HG02610 (cell line): Measurements from ENCODE around the gene KCNK6.

Experiments
- ATAC-seq: cut with Tn5 transposase; IDR thresholded peaks from one replicate; pipeline ENCODE4 v1.9.1; 2021; ENCODE audit warnings: mild to moderate bottlenecking, moderate library complexity; ENCODE audit not compliant: unreplicated experiment

KCNK6 gene

GRCh38 chr19:38294090-38294489 lies 25.6 kb upstream of the KCNK6 start:
- no peak for ATAC-seq

DNA sequence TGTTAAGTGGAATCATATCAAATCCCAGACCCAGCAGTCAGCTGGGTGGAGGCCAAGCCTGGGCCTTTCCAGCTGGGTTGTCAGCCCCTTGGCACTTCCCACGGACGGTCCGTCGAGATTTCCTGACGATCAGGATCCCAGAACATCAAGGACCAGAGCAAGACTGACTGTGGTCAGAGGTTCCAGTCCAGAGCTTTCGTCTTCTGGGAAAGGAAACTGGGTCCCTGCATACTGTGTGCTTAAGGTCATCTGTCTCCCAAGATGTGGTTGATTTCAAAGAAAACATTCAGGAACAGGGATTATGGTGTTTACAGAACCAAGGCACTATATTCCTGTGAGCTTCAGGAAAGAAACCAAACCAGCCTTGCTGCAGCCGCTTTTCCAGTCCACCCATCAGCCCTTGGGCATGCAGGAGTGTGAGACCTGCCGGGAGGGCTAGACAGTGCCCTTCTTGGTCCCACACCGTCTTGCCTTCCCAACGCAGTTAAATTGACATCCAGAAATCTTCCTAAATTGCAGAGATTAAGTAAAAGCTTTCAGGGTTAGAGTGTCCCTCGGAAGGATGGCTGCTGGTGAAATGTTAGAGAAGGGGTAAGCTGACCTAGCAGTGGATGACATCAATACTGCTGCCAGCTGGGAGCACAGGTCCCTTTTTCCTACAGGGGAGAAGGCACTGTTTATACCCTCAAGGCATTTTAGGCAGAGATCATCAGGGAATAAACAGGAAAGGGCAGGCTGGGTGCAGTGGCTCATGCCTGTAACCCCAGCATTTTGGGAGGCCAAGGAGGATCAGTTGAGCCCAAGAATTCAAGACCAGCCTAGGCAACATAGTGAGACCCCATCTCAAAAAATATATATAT lies 20.6 kb upstream of the KCNK6 start:
- ATAC-seq = no peak

- no peak for ATAC-seq
Observed at GRCh38 chr19:38303517-38304351, 15.9 kb upstream of the KCNK6 start, which contains the start of gene C19orf33. TSS of gene C19orf33 (plus strand) at chr19:38304251. CDS start at chr19:38304262, 11 bp downstream.

- no peak for ATAC-seq
Observed at GRCh38 chr19:38304352-38304865, 15.2 kb upstream of the KCNK6 start.

GRCh38 chr19:38304866-38305429 lies 14.7 kb upstream of the KCNK6 start:
- ATAC-seq = no peak

DNA sequence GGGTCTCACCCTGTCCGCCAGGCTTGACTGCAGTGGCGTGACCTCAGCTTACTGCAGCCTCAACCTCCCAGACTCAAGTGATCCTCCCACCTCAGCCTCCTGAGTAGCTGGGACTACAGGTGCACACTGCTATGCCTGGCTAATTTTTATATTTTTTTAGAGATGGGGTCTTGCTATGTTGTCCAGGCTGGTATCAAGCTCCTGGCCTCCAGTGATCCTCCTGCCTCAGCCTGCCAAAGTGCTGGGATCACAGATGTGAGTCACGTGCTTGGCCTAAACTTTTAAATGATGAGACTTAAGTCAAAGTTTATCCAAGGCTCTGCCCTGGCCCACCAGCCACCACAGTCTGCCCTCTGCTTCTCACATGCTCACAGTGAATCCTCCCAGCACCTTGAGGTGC lies 13.4 kb upstream of the KCNK6 start:
- no peak for ATAC-seq

- no peak for ATAC-seq
Observed at GRCh38 chr19:38307076-38307475, 12.6 kb upstream of the KCNK6 start.

DNA sequence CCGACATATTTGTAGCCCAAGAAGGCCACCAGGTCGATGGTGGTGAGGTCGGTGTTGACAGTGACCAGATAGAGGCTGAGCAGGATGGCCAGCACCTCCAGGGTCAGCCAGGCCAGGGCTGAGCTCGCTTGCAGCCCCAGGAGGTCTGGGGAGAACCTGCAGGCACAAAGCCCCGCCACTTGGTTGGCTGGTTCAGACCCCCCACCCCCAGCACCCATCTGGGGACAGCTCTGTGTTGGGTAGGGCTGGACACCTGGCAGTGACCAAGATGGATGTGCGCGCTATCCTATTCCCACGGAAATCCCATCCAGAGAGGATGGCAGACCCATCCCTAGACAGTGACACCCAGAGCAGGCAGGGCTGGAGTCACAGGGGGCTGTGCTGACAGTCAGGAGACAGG lies 12.0 kb upstream of the KCNK6 start:
- no peak for ATAC-seq

DNA sequence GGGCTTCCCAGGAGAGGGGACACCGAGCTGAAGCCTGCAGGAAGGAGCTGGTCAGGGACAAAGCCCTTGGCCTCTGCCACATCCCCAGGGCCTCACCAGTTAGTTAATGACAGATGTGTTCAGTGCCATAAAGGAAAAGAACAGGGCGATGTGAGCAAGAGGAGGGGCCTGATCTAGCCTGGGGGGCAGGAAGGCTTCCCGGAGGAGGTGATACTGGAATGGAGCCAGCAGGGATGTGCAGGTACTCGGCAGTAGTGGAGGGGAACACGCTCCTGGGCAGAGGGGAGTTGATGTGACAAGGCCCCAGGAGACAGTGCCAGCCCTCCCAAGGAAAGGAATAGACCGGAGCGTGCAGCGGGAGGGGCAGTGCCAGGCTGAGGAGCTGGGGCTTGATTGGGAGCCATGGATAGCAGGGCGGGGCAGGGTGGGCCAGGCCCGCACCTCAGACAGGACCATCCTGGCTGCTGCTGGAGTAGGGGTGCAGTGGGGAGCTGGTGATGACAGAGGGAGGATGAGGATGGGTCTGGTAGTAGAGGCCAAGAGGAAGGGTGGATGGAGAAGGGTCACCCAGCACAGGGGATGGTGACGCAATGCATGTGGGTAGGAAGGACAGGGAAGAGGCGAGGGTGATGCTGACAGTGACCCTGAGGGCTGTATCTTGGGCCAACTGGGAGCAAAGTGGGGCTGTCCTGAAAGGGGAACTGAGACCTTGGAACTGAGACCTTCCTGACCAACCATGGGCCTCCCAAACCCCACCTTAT lies 11.5 kb upstream of the KCNK6 start:
- no peak for ATAC-seq

GRCh38 chr19:38308926-38309614 lies 10.6 kb upstream of the KCNK6 start:
- ATAC-seq = no peak

- ATAC-seq = no peak
Observed at GRCh38 chr19:38309615-38310278, 9.9 kb upstream of the KCNK6 start.

GRCh38 chr19:38310279-38310670 lies 9.4 kb upstream of the KCNK6 start:
- ATAC-seq = no peak

DNA sequence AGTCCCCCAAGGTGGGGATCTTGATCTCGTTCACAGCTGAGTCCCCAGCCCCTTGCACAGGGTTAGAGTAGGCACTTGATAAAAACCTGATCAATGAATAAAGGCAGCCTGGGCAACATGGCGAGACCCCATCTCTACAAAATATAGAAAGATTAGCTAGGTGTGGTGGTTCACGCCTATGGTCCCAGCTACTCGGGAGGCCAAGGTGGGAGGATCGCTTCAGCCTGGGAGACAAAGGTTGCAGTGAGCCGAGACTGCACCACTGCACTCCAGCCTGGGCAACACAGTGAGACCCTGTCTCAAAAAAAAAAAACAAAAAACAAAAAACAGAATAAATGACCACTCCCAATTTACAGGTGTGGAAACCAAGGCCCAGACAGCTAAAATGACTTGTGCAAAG lies 8.7 kb upstream of the KCNK6 start:
- ATAC-seq = no peak

DNA sequence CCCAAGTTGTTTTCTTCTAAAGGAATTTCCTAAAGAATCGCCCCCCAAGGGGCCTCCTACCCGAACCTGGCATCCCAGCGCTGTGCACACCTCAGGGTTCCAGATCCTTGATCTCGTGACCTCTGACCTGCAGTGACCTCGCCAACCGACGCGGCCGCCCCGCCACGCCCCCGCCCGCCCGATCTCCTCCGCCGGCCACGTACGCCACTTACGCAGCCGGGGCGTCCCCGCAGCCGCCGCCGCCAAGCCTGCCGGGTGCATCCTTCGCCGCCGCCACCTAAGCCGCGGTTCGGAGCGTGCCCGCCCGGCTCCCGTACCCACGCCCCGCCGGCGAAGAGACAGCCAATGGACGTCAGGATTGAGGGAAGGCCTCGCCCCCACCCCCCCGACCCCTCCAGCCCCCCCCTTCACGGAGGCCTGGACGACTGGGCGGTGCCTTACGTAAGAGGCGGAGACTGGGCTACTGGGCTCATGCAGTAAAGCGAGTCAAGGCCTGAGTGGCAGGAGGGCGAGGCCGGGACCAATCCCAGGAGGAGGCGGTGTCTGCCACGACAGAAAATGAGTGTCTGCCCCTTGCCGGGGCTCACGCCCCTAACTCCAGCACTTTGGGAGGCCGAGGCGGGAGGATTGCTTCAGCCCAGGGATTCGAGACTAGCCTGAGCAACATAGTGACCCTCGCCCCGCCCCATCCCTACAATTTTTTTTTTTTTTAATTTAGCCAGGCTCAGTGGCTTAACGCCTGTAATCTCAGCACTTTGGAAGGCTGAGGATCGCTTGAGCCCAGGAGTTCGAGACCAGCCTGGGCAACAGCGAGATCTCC lies 3.8 kb upstream of the KCNK6 start, which contains the start of gene YIF1B:
Gene YIF1B, minus strand, starts transcription at position 291 of the 820 bp plus-strand sequence. Its CDS starts 30 bp downstream, at position 261.
- ATAC-seq = peak; percentile 90

DNA sequence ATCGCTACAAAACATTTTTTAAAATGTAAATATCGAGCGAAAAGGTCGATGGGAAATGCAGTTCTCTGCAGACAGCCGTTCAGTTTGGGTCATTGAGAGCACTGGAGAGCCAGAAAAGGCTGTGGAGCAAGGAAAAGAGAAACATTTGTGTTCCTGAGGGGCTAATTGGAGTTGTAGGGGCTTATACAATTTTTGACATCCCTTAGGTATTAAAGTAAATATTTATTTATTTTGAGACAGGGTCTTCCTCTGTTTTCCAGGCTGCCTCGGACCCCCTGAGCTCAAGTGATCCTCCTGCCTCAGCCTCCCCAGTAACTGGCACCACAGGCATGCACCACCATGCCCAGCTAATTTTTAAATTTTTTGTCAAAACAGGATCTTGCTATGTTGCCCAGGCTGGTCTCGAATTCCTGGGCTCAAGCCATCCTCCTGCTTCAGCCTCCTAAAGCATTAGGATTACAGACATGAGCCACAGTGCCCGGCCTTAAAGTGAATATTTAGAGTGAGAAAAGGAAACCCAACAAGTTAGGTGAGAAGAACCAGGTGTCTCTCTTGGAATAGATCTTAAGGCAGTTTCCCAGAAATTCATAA lies 3.1 kb upstream of the KCNK6 start:
- no peak for ATAC-seq

GRCh38 chr19:38317104-38317612 lies 2.5 kb upstream of the KCNK6 start:
- no peak for ATAC-seq

DNA sequence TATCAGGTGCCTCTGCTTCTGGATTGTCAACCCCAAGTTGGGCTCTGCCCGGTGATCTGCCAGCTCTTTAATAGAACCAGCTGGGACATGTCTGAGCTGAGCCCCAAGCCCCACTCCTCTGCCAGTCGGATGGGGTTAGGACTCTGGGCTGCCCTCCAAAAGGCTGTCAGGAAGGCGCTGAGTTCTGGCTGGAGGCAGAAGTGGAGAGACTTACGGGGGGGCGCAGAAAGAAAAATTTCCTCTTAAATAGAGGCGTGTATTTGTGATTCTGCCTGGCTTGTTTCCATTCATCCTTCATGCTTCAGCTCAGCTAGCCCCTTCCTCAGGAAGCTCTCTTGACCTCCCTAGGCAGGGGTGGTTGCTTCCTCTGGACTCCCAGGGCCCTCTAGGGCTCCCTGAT lies 985 bp upstream of the KCNK6 start:
- ATAC-seq = no peak

DNA sequence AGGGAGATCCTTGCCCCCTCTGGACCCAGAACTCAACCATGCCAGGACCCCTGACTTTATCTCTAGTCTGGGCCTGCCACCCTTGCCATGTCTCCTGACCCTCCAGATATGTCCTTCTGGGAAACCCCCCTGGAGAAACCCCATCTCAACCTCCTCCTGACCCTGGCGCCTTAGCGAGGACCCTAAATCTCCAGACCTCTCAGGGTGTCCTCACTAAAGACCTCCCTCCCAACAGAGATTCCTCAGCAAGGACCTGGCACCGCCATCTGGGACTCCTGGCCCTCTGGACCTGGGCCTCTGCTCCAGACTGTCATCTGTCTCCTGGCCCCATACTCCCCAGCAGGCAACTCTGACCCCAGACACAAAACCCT lies 1.3 kb downstream of the KCNK6 start:
- no peak for ATAC-seq
